Measurements from ENCODE around the gene NINJ2. TPM values are rescaled to one million over a fixed set of nuclear protein-coding genes. Genes with fewer than 3 reads are reported as not detected.

NINJ2 gene
- polyA plus RNA-seq, 1 donor from 2014 or later = not detected

DNA sequence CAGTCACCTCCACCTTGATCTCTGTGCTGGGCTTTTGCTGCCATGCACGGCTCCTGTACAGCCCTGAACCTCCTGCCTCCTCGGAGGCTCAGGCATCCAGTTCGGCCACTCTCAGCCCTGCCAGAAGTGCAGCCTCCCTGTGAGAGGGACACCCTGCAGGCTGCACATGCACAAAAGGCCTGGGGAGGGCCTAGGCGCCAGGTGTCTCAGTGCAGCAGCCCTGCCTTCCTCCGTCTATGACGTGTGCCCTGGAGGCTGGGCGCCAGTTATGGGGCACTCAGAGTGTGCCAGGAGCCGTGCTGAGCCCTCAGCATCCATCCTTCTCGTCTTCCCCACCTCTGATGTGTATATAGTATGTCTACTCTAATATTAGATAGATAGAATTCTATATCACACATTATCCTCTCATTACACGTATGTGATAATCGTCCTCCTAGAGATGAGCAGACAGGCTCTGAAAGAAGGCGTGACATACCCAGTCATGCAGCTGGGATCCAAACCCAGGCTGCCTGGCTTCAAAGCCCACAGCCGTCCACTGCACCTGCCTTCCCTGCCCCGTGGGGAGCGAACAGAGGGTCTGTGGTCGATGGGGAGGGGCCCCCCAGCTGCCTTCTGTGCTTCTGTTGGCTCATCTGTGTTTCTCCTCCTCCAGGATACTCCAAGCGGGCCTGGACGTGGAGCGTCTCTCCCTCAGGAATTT, 102.4 kb downstream of the NINJ2 start:
- Histone ChIP-seq H3K9me3 (ENCODE audit: low read length) (no peaks in the 10 kb centered on the region), H3K4me2 (ENCODE audit: low read length) (no peak overlapping the region), H3K27me3 (ENCODE audit: insufficient read depth, low read depth, low read length) (no peaks in the 10 kb centered on the region), H4K20me1 (ENCODE audit: insufficient read depth) (no peaks in the 10 kb centered on the region), H3K9me2 (ENCODE audit: insufficient read depth, low read length) (no peaks in the 10 kb centered on the region), H3F3A (ENCODE audit: insufficient read depth, low read length, poor library complexity, severe bottlenecking) (no peaks in the 10 kb centered on the region), H2AFZ (ENCODE audit: low read depth, low read length) (no peak overlapping the region), H3K27ac (ENCODE audit: low read length) (no peak overlapping the region), H3K9ac (ENCODE audit: low read length) (no peak overlapping the region), H3K4me3 (ENCODE audit: low read length) (no peak overlapping the region), H3K79me2 (replicated peaks; ENCODE audit: insufficient read depth, low read length) (no peaks in the 10 kb centered on the region), H3K36me3 (ENCODE audit: insufficient read depth, low read length) (no peaks in the 10 kb centered on the region)
- TF ChIP-seq POLR2AphosphoS5 (IDR thresholded peaks at IDR 0.05) = no peak
- no peak for TF ChIP-seq MXI1 (conservative IDR thresholded peaks at IDR 0.05; ENCODE audit: poor library complexity, severe bottlenecking)
- no peak for TF ChIP-seq SMC3 (conservative IDR thresholded peaks at IDR 0.05; ENCODE audit: poor library complexity)
- TF ChIP-seq, protein P1, sequence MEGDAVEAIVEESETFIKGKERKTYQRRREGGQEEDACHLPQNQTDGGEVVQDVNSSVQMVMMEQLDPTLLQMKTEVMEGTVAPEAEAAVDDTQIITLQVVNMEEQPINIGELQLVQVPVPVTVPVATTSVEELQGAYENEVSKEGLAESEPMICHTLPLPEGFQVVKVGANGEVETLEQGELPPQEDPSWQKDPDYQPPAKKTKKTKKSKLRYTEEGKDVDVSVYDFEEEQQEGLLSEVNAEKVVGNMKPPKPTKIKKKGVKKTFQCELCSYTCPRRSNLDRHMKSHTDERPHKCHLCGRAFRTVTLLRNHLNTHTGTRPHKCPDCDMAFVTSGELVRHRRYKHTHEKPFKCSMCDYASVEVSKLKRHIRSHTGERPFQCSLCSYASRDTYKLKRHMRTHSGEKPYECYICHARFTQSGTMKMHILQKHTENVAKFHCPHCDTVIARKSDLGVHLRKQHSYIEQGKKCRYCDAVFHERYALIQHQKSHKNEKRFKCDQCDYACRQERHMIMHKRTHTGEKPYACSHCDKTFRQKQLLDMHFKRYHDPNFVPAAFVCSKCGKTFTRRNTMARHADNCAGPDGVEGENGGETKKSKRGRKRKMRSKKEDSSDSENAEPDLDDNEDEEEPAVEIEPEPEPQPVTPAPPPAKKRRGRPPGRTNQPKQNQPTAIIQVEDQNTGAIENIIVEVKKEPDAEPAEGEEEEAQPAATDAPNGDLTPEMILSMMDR (IDR thresholded peaks at IDR 0.05; ENCODE audit: poor library complexity, severe bottlenecking) = no peak
- TF ChIP-seq EP300 (conservative IDR thresholded peaks at IDR 0.05; ENCODE audit: poor library complexity, severe bottlenecking) = no peak
- TF ChIP-seq EZH2 (IDR thresholded peaks at IDR 0.05; ENCODE audit: borderline replicate concordance, insufficient read depth, low read length, poor library complexity, severe bottlenecking) = no peak
- TF ChIP-seq, protein P2, sequence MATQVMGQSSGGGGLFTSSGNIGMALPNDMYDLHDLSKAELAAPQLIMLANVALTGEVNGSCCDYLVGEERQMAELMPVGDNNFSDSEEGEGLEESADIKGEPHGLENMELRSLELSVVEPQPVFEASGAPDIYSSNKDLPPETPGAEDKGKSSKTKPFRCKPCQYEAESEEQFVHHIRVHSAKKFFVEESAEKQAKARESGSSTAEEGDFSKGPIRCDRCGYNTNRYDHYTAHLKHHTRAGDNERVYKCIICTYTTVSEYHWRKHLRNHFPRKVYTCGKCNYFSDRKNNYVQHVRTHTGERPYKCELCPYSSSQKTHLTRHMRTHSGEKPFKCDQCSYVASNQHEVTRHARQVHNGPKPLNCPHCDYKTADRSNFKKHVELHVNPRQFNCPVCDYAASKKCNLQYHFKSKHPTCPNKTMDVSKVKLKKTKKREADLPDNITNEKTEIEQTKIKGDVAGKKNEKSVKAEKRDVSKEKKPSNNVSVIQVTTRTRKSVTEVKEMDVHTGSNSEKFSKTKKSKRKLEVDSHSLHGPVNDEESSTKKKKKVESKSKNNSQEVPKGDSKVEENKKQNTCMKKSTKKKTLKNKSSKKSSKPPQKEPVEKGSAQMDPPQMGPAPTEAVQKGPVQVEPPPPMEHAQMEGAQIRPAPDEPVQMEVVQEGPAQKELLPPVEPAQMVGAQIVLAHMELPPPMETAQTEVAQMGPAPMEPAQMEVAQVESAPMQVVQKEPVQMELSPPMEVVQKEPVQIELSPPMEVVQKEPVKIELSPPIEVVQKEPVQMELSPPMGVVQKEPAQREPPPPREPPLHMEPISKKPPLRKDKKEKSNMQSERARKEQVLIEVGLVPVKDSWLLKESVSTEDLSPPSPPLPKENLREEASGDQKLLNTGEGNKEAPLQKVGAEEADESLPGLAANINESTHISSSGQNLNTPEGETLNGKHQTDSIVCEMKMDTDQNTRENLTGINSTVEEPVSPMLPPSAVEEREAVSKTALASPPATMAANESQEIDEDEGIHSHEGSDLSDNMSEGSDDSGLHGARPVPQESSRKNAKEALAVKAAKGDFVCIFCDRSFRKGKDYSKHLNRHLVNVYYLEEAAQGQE (IDR thresholded peaks at IDR 0.05; ENCODE audit: borderline replicate concordance) = no peak
- TF ChIP-seq TAF1 (IDR thresholded peaks at IDR 0.05; ENCODE audit: low read depth) = no peak
- no peak for TF ChIP-seq RAD21 (conservative IDR thresholded peaks at IDR 0.05)

DNA sequence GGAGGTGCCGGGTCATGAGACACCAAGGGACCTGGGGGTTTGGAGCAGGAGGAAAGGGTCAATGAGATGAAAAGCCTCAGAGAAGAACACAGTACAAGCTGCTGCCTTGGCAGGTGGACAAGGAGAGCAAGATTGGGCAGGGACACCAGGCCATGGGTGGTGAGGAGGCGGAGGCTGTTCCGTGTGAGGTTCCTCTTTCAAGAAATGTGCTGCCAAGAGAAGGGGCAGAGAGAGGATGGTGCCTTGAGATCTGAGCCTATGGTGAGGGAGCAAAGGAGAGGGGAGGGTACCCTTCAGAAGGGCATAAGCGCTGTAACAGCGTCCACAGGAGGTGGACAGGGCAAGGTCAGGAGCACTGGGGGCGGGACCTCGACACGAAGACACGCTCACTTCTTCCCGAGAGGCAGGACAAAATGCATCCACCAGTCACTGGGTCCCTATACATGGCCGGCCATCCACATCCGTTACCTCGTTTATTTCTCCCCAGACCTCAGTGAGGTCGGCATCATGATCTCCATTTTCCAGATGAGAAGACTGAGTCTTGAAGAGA, 103.3 kb downstream of the NINJ2 start:
- TF ChIP-seq MXI1 (conservative IDR thresholded peaks at IDR 0.05; ENCODE audit: poor library complexity, severe bottlenecking) (no peak), SMC3 (conservative IDR thresholded peaks at IDR 0.05; ENCODE audit: poor library complexity) (no peak), EP300 (conservative IDR thresholded peaks at IDR 0.05; ENCODE audit: poor library complexity, severe bottlenecking) (no peak), EZH2 (IDR thresholded peaks at IDR 0.05; ENCODE audit: borderline replicate concordance, insufficient read depth, low read length, poor library complexity, severe bottlenecking) (no peak), TAF1 (IDR thresholded peaks at IDR 0.05; ENCODE audit: low read depth) (no peak), RAD21 (conservative IDR thresholded peaks at IDR 0.05) (no peak), POLR2AphosphoS5 (IDR thresholded peaks at IDR 0.05) (no peak)
- TF ChIP-seq, protein P1 (IDR thresholded peaks at IDR 0.05; ENCODE audit: poor library complexity, severe bottlenecking) = no peak
- TF ChIP-seq, protein P2 (IDR thresholded peaks at IDR 0.05; ENCODE audit: borderline replicate concordance) = no peak
- Histone ChIP-seq H3F3A (ENCODE audit: insufficient read depth, low read length, poor library complexity, severe bottlenecking) (no peaks in the 10 kb centered on the region), H3K4me3 (ENCODE audit: low read length) (no peak overlapping the region), H3K9ac (ENCODE audit: low read length) (no peak overlapping the region), H3K4me2 (ENCODE audit: low read length) (no peak overlapping the region), H3K36me3 (ENCODE audit: insufficient read depth, low read length) (no peaks in the 10 kb centered on the region), H3K9me2 (ENCODE audit: insufficient read depth, low read length) (no peaks in the 10 kb centered on the region), H3K27me3 (ENCODE audit: insufficient read depth, low read depth, low read length) (no peaks in the 10 kb centered on the region), H4K20me1 (ENCODE audit: insufficient read depth) (no peaks in the 10 kb centered on the region), H3K79me2 (replicated peaks; ENCODE audit: insufficient read depth, low read length) (no peaks in the 10 kb centered on the region), H3K9me3 (ENCODE audit: low read length) (no peaks in the 10 kb centered on the region), H3K27ac (ENCODE audit: low read length) (no peak overlapping the region), H2AFZ (ENCODE audit: low read depth, low read length) (no peak overlapping the region)
